ENCODE measurements around the gene GRK6.

Gene GRK6

DNA sequence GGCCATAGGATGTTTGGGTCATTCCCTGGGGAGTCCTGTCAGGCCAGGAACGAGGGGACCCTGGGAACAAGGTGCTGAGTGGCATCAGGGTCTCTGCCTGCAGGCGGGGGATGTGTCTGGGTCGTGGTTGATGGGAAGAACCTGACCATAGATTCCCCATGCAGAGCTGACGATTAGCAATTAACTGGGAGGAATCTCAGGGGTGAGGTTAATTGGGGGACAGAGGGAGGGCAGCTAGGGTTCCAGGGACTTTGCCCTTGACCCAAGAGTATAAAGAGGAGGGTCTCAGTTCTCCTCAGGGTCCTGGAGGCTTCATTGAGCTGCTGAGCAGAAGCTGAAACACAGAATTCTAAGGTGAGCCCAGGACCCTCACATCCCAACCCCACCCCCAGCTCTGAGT is 42.3 kb upstream of the GRK6 start, which contains the start of gene SLC34A1:
Gene SLC34A1 (plus strand): TSS at position 301 of the 400 bp plus-strand sequence. CDS start 1,308 bp downstream, outside the sequence.
- Histone ChIP-seq H3F3A (ENCODE audit: insufficient read depth, low read length) (no peaks in the 10 kb centered on the region), H3K79me2 (ENCODE audit: low read length) (no peaks in the 10 kb centered on the region), H3K9me2 (replicated peaks; ENCODE audit: insufficient read depth, low read length) (no peaks in the 10 kb centered on the region), H3K36me3 (replicated peaks; ENCODE audit: insufficient read depth, low read length) (no peaks in the 10 kb centered on the region), H3K4me1 (ENCODE audit: low read length) (no peaks in the 10 kb centered on the region), H3K4me3 (ENCODE audit: low read length) (no peak within 1 kb of the TSS), H2AFZ (ENCODE audit: low read length) (no peak within 1 kb of the TSS), H3K4me2 (ENCODE audit: low read depth, low read length) (no peak within 1 kb of the TSS), H3K9me3 (replicated peaks; ENCODE audit: insufficient read depth, low read length) (no peaks in the 10 kb centered on the region), H4K20me1 (ENCODE audit: insufficient read depth, low read length) (no peaks in the 10 kb centered on the region), H3K9ac (ENCODE audit: low read length) (no peak within 1 kb of the TSS), H3K27me3 (replicated peaks; ENCODE audit: insufficient read depth, low read length) (peaks cover 35% of the 10 kb centered on the region), H3K27ac (ENCODE audit: low read length) (no peak within 1 kb of the TSS)
- TF ChIP-seq, protein P1, sequence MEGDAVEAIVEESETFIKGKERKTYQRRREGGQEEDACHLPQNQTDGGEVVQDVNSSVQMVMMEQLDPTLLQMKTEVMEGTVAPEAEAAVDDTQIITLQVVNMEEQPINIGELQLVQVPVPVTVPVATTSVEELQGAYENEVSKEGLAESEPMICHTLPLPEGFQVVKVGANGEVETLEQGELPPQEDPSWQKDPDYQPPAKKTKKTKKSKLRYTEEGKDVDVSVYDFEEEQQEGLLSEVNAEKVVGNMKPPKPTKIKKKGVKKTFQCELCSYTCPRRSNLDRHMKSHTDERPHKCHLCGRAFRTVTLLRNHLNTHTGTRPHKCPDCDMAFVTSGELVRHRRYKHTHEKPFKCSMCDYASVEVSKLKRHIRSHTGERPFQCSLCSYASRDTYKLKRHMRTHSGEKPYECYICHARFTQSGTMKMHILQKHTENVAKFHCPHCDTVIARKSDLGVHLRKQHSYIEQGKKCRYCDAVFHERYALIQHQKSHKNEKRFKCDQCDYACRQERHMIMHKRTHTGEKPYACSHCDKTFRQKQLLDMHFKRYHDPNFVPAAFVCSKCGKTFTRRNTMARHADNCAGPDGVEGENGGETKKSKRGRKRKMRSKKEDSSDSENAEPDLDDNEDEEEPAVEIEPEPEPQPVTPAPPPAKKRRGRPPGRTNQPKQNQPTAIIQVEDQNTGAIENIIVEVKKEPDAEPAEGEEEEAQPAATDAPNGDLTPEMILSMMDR (IDR thresholded peaks at IDR 0.05; ENCODE audit: low read length), result no peak
- TF ChIP-seq EZH2phosphoT487 (IDR thresholded peaks at IDR 0.05; ENCODE audit: low read length), result no peak
- TF ChIP-seq EZH2 (optimal IDR thresholded peaks at IDR 0.05; ENCODE audit: low read depth, low read length), result no peak
- no peak for DNase-seq

DNA sequence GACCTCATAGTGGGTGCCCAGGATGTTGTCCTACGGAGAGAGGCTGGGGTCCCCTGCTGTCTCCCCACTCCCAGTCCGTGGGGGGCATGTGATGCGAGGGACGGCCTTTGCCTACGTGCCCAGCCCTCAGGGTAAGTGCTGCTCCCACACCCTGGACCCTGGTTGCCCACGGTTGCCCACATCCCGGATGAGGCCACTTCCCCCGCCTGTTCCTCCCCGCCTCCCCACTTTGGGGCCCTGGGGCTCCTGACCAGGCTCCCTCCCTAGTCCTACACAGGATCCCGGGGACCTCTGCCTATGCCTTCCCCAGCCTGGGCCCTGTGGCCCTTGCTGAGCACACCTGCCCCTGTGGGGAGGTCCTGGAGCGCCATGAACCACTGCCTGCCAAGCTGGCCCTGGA is 40.8 kb upstream of the GRK6 start:
- peaks cover 45% of the 10 kb centered on the region for H3K27me3 ChIP-seq (replicated peaks; ENCODE audit: insufficient read depth, low read length)
- H3K4me3 ChIP-seq (ENCODE audit: low read length), result no peak overlapping the region
- H3K9ac ChIP-seq (ENCODE audit: low read length), result no peak overlapping the region

DNA sequence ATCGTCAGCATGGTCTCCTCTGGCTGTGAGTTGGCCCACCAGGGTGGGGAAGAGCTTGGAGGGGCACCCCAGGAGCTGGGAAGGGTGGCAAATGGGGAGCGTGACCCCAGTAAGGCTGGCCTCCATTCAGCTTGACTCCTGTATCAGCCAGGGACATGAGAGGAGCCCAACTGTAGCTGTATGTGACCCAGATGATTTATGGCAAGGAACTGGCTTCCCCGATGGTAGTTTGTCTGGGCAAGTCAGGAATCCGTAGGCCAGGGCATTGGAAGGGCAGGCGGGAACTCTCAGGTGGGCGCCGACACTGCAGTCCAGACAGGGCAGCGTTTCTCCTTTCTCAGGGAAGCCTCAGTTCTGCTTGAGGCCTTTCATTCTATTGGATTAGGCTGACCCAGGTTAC is 39.9 kb upstream of the GRK6 start:
- no peaks in the 10 kb centered on the region for H3K9me3 ChIP-seq (replicated peaks; ENCODE audit: insufficient read depth, low read length)
- H3K9ac ChIP-seq (ENCODE audit: low read length), result no peak overlapping the region
- H3K4me2 ChIP-seq (ENCODE audit: low read depth, low read length), result no peak overlapping the region
- no peak overlapping the region for H3K27ac ChIP-seq (ENCODE audit: low read length)
- H3K27me3 ChIP-seq (replicated peaks; ENCODE audit: insufficient read depth, low read length), result peaks cover 45% of the 10 kb centered on the region
- H3K36me3 ChIP-seq (replicated peaks; ENCODE audit: insufficient read depth, low read length), result no peaks in the 10 kb centered on the region
- H3F3A ChIP-seq (ENCODE audit: insufficient read depth, low read length), result no peaks in the 10 kb centered on the region
- no peak overlapping the region for H2AFZ ChIP-seq (ENCODE audit: low read length)
- no peak overlapping the region for H3K4me3 ChIP-seq (ENCODE audit: low read length)
- H3K9me2 ChIP-seq (replicated peaks; ENCODE audit: insufficient read depth, low read length), result no peaks in the 10 kb centered on the region
- TF ChIP-seq, protein P1 (IDR thresholded peaks at IDR 0.05; ENCODE audit: low read length), result no peak
- TF ChIP-seq EZH2 (optimal IDR thresholded peaks at IDR 0.05; ENCODE audit: low read depth, low read length), result no peak
- H3K79me2 ChIP-seq (ENCODE audit: low read length), result no peaks in the 10 kb centered on the region
- no peak for DNase-seq
- H4K20me1 ChIP-seq (ENCODE audit: insufficient read depth, low read length), result no peaks in the 10 kb centered on the region
- no peaks in the 10 kb centered on the region for H3K4me1 ChIP-seq (ENCODE audit: low read length)

More for the DNA sequence above, 40.8 kb upstream of the GRK6 start:
- H4K20me1 ChIP-seq (ENCODE audit: insufficient read depth, low read length), result no peaks in the 10 kb centered on the region
- no peaks in the 10 kb centered on the region for H3K36me3 ChIP-seq (replicated peaks; ENCODE audit: insufficient read depth, low read length)
- no peaks in the 10 kb centered on the region for H3K9me2 ChIP-seq (replicated peaks; ENCODE audit: insufficient read depth, low read length)
- H2AFZ ChIP-seq (ENCODE audit: low read length), result no peak overlapping the region
- no peak overlapping the region for H3K27ac ChIP-seq (ENCODE audit: low read length)
- no peaks in the 10 kb centered on the region for H3K9me3 ChIP-seq (replicated peaks; ENCODE audit: insufficient read depth, low read length)
- no peak overlapping the region for H3K4me2 ChIP-seq (ENCODE audit: low read depth, low read length)
- TF ChIP-seq, protein P1 (IDR thresholded peaks at IDR 0.05; ENCODE audit: low read length), result no peak
- no peak for TF ChIP-seq EZH2phosphoT487 (IDR thresholded peaks at IDR 0.05; ENCODE audit: low read length)
- no peak for TF ChIP-seq EZH2 (optimal IDR thresholded peaks at IDR 0.05; ENCODE audit: low read depth, low read length)
- no peaks in the 10 kb centered on the region for H3K79me2 ChIP-seq (ENCODE audit: low read length)
- no peaks in the 10 kb centered on the region for H3F3A ChIP-seq (ENCODE audit: insufficient read depth, low read length)
- no peaks in the 10 kb centered on the region for H3K4me1 ChIP-seq (ENCODE audit: low read length)
- no peak for DNase-seq
